Lung (tissue), 12 donors: ENCODE data around the gene RAB26. TPM values are rescaled to one million over a fixed set of nuclear protein-coding genes. Genes with fewer than 3 reads are reported as not detected.
"Not testable (repeated sequence)": the region's sequence is repeated elsewhere in the genome, so short reads cannot be mapped to it uniquely, and the experiment has no call there.

Source experiments
- ATAC-seq: fragments of 200-7000 bp; cut with Tn5 transposase; one replicate; pipeline ENCODE4 v1.9.1; 2020; ENCODE audit warnings: moderate number of reproducible peaks; ENCODE audit not compliant: insufficient read depth, low FRiP score
- DNase-seq, 3 donors: peaks; one replicate each; pipeline ENCODE4 v3.0.0-alpha.2; 2013 to 2017
- H3K27ac ChIP-seq, 2 donors: one replicate each; pipeline ENCODE4 v1.5.1; 2013; ENCODE audit warnings: mild to moderate bottlenecking in 2 of 2, moderate library complexity in 2 of 2, control low read depth in 1 of 2, inconsistent platforms in 1 of 2, low read depth in 1 of 2, low read length in 1 of 2
- H3K27me3 ChIP-seq, 3 donors: one replicate each; pipeline ENCODE4 v1.5.1; 2013; ENCODE audit warnings: low read length in 2 of 3; ENCODE audit not compliant: control insufficient read depth in 3 of 3, insufficient read depth in 3 of 3
- H3K36me3 ChIP-seq, 4 donors: one replicate each; pipeline ENCODE4 v1.5.1; 2013; ENCODE audit warnings: low read length in 4 of 4, mild to moderate bottlenecking in 1 of 4, moderate library complexity in 1 of 4; ENCODE audit not compliant: control insufficient read depth in 4 of 4, insufficient read depth in 4 of 4
- H3K4me1 ChIP-seq, 5 donors: one replicate each; pipeline ENCODE4 v1.5.1; 2013; ENCODE audit warnings: low read length in 5 of 5, mild to moderate bottlenecking in 2 of 5, moderate library complexity in 1 of 5; ENCODE audit not compliant: control insufficient read depth in 5 of 5, insufficient read depth in 5 of 5
- H3K4me3 ChIP-seq: one replicate; pipeline ENCODE4 v1.5.1; 2013; ENCODE audit warnings: mild to moderate bottlenecking, control low read depth, moderate library complexity
- H3K9ac ChIP-seq, 2 donors: one replicate each; pipeline ENCODE4 v1.5.1; 2013; ENCODE audit warnings: low read length in 2 of 2, control low read depth in 1 of 2; ENCODE audit not compliant: insufficient read depth in 1 of 2
- H3K9me3 ChIP-seq, 4 donors: one replicate each; pipeline ENCODE4 v1.5.1; 2013; ENCODE audit warnings: low read length in 3 of 4, mild to moderate bottlenecking in 1 of 4, moderate library complexity in 1 of 4; ENCODE audit not compliant: control insufficient read depth in 4 of 4, insufficient read depth in 3 of 4
- WGBS, 2 donors: extraction: QIAGEN DNeasy Blood & Tissue Kit; methylation state at CpG; one replicate each; pipeline ENCODE4 v1.1.7; 2013; 5-methylcytosine and 5-hydroxymethylcytosine counted together
- polyA plus RNA-seq, 2 donors: library from polyadenylated mRNA; stranded (reverse); fragments of 200-250 nt; gene quantifications; one replicate each; pipeline ENCODE4 v1.2.1, GENCODE V29; 2013
- total RNA-seq, 2 donors: library from RNA; depleted of rRNA in 1 of 2; stranded (reverse); fragments of >200 nt in 1 of 2; gene quantifications; one replicate each; pipeline ENCODE4 v1.2.1, GENCODE V29; 2014 to 2021
- TF ChIP-seq, protein P1 (sequence below): IDR thresholded peaks from 2 replicates; pipeline ENCODE4 v1.5.1; 2012; ENCODE audit warnings: mild to moderate bottlenecking; ENCODE audit errors: control extremely low read depth, extremely low read depth
- donor health status: control.
- donor health status: control.
- donor health status: Bipolar disorder and iron deficiency.
- donor health status: healthy.
- donor health status: DM: yes; HTN: yes; CAD: no.

RAB26 gene
- total and polyA plus RNA-seq, 4 donors = 0.30 to 1.0 (median 0.72) TPM

DNA sequence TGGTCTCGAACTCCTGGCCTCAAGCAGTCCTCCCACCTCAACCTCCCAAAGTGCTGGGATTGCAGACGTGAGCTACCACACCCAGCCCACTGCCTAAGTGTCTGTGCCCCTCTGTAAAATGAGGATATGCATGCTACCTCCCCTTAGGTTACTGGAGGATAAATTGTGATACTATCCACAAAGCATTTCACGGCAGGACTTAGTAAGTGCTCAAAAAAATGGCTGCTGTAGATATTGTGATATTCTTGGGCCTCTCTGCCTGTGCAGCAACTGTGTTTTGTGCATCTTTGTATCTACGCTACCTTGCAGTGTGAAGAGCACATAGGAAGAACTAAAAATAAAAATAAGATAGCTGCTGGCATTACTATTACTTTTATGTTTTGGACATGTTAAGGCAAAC lies 49.9 kb downstream of the RAB26 start:
- TF ChIP-seq, protein P1, sequence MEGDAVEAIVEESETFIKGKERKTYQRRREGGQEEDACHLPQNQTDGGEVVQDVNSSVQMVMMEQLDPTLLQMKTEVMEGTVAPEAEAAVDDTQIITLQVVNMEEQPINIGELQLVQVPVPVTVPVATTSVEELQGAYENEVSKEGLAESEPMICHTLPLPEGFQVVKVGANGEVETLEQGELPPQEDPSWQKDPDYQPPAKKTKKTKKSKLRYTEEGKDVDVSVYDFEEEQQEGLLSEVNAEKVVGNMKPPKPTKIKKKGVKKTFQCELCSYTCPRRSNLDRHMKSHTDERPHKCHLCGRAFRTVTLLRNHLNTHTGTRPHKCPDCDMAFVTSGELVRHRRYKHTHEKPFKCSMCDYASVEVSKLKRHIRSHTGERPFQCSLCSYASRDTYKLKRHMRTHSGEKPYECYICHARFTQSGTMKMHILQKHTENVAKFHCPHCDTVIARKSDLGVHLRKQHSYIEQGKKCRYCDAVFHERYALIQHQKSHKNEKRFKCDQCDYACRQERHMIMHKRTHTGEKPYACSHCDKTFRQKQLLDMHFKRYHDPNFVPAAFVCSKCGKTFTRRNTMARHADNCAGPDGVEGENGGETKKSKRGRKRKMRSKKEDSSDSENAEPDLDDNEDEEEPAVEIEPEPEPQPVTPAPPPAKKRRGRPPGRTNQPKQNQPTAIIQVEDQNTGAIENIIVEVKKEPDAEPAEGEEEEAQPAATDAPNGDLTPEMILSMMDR = no peak
- WGBS, 2 donors = 70 to 75% methylated on average over 4 of the region's 4 CpGs
- no peak overlapping the region for H3K4me3 ChIP-seq
- no peak overlapping the region for H3K27ac ChIP-seq
- H3K27me3 ChIP-seq = peaks cover 0 to 47% (median 21%) of the 10 kb centered on the region in 3 donors
- no peaks in the 10 kb centered on the region for H3K36me3 ChIP-seq
- DNase-seq (no peak), ATAC-seq (no peak)
- H3K4me1 ChIP-seq = peaks cover 0 to 8% (median 4%) of the 10 kb centered on the region in 5 donors
- H3K9me3 ChIP-seq = no peaks in the 10 kb centered on the region
- no peak overlapping the region for H3K9ac ChIP-seq

DNA sequence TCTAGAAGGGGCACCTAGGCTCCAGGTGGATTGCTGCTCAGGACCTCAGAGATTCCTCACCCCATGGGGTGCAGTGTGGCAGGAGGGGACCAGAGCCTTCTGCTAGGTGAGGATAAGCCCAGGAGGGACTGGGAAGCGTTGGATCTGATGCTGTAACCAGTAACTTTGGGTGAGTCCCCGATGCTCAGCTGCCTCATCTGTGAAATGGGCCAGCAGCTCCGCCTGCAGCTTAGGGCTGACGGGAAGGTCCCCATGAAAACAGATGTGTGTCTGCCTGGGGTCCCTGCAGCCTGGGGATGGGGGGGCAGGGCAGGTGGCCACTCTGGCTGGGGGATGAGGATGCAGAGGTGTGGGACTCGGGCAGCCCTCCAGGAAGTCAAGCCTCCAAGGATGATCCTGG lies 50.7 kb downstream of the RAB26 start:
- TF ChIP-seq, protein P1 = no peak
- no peak overlapping the region for H3K9ac ChIP-seq
- no peaks in the 10 kb centered on the region for H3K9me3 ChIP-seq
- H3K36me3 ChIP-seq = no peaks in the 10 kb centered on the region
- H3K27ac ChIP-seq = no peak overlapping the region
- no peak overlapping the region for H3K4me3 ChIP-seq
- DNase-seq (no peak), ATAC-seq (no peak)
- WGBS, 2 donors = 78 to 80% methylated on average over 5 of the region's 5 CpGs
- peaks cover 0 to 42% (median 21%) of the 10 kb centered on the region in 3 donors for H3K27me3 ChIP-seq
- peaks cover 0 to 8% (median 4%) of the 10 kb centered on the region in 5 donors for H3K4me1 ChIP-seq

DNA sequence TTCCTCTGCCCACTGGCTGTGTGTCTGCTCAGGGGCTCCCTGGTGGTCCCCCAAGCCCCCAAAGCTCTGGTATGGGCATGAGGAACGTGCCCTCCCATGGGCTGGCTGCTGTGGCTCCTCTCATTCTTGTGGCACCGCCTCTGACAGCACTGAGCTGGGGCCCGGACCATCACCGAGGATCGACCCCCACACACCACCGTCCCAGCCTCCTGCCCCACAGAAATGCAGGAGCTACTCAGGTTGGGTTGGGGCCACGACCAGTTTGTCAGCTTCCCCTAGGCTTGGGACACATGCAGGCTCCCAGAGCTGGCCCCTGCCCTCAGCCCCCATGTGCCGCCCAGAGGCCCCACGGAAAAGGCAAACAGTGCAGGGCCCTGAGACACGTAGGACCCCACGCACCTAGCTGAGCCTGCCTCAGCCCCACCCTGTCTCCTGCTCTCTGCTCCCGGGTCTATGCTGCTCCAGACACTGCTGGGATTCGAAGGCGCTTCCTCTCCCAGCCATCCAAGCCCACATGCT lies 51.3 kb downstream of the RAB26 start:
- Histone ChIP-seq H3K27me3 (peaks cover 0 to 36% (median 21%) of the 10 kb centered on the region in 3 donors), H3K4me3 (no peak overlapping the region), H3K36me3 (no peaks in the 10 kb centered on the region), H3K27ac (no peak overlapping the region), H3K9ac (no peak overlapping the region), H3K9me3 (no peaks in the 10 kb centered on the region), H3K4me1 (peaks cover 0 to 8% (median 5%) of the 10 kb centered on the region in 5 donors)
- TF ChIP-seq, protein P1 = no peak
- 68 to 73% methylated on average over 14 of the region's 14 CpGs for WGBS, 2 donors
- DNase-seq = no peak
- no peak for ATAC-seq

DNA sequence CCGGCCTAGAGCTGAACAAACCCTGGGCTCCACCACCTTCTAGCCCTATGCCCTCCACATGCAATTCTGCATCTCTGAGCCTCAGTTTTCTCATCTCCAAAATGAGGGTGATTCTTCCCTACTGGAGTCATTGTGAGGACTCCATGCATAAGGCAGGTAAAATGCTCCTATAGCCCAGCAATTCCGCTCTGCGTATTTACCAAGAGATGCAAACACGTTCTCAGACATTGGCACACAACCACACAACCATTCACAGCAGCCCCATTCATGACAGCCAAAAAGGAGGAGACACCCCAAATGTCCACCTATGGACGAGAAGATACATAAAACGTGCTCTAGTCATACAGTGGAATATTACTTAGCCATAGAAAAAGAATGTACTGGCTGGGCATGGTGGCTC lies 51.9 kb downstream of the RAB26 start:
- 88 to 91% methylated on average over 6 of the region's 6 CpGs for WGBS, 2 donors
- Histone ChIP-seq H3K36me3 (no peaks in the 10 kb centered on the region), H3K9me3 (no peaks in the 10 kb centered on the region), H3K27ac (no peak overlapping the region), H3K9ac (no peak overlapping the region), H3K27me3 (peaks cover 0 to 31% (median 14%) of the 10 kb centered on the region in 3 donors), H3K4me3 (no peak overlapping the region), H3K4me1 (peaks cover 0 to 9% (median 5%) of the 10 kb centered on the region in 5 donors)
- ATAC-seq (no peak), DNase-seq (no peak)
- TF ChIP-seq, protein P1 = no peak

DNA sequence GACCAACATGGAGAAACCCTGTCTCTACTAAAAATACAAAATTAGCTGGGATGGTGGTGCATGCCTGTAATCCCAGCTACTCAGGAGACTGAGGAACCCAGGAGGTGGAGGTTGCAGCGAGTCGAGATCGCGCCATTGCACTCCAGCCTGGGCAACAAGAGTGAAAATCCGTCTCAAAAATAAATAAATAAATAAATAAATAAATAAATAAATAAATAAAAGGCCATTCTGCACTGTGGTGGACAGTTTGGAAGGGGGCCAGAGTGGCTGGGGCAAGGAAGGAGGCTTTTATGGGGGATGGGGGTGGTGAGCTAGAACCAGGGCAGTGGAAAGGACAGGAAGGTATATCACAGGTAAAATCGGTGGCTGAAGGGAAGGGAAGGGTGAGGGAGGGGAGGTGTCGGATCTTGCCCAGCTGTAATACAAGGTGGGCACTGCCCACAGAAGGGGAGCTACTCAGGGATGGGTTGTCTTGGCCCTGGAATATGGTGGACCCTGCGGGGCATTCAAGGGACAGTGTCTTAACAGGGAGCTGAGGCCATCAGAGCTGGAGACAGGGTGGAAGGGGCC lies 54.8 kb downstream of the RAB26 start:
- not testable (repeated sequence) for DNase-seq
- WGBS, 2 donors = 96 to 97% methylated on average over 8 of the region's 8 CpGs

More for the DNA sequence above, 54.8 kb downstream of the RAB26 start:
- Histone ChIP-seq H3K36me3 (peaks cover 0 to 15% (median 2%) of the 10 kb centered on the region in 4 donors), H3K4me1 (peaks cover 0 to 11% (median 8%) of the 10 kb centered on the region in 5 donors), H3K27me3 (peaks cover 0 to 13% (median 5%) of the 10 kb centered on the region in 3 donors)
- not testable (repeated sequence) for H3K9me3 ChIP-seq, H3K9ac ChIP-seq, H3K27ac ChIP-seq, ATAC-seq, H3K4me3 ChIP-seq
